ENCODE data around the gene GATAD2B. TPM values are rescaled to one million over a fixed set of nuclear protein-coding genes. Genes with fewer than 3 reads are reported as not detected.
"Not testable (repeated sequence)": the region's sequence is repeated elsewhere in the genome, so short reads cannot be mapped to it uniquely, and the experiment has no call there.

The GATAD2B gene
- total RNA-seq, 1 donor from 2014 or later = 23.9 TPM

- DNase-seq (ENCODE audit: extremely low read depth, low read depth, low spot score) = no peak
These were observed 9.7 kb upstream of the GATAD2B start for GRCh38 chr1:153932156-153933131.

DNA sequence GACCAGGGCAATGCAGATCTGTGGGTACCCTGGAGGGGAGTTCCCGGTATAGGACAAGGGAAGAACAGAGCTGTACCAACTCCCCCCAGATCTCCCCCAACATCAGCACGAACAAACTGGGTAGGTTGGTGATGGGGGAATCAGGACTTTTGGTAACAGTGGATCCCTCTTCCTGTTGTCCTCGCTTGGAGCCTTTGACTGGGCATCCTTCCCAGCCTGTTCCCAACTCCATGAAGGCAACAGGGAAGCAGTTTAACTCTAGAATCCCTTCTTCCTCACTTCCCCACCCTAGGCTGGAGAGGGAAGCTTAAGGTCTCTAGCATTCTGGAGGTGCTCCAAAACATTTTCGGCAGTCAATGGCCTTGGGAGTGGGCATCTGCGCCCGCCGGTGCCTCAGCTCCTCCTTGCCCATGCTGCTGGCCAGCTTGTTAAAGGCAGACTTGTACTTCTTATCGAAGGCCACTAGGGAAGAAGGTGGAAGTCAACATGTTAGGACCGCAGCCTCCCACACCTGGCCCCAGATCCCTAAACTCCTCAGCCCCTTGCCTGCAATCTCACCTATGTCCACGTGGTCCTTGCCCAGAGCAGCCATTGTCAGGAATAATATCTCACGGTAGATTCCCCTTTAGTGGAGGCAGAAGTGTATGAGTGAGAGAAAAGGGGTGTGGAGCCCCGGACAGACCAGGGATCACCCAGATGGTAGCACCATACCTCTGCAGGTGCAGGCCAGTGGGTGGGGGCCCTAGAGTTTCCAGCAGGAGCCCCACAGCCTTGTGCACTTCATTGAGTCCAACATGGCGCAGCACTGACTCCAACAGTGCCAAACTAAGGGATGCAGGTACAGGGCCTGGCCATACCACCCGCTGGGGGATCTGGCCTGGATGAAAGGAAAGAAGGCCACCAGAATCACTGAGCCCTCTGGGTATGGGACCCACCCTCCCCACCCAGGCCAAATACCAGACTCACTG lies 7.5 kb upstream of the GATAD2B start:
- no peak for DNase-seq (ENCODE audit: extremely low read depth, low read depth, low spot score)

DNA sequence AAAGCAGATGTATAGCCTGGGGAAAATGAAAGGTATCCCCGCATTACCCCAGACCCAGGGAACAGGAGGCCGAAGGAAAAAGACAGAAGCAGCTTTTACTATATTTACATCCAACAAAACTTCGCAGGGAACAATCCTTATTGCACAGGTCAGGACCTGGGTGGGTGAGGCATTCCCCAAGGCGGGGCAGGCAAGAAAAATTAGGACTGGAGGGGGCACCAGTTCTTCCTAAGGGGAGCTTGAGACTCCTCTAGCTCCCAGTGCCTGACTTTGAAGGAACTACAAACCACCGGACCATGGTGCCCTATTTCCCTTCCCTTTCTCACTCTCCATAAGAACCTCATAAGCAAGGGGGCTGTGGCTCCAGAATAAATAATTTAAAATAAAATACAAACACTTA lies 6.7 kb upstream of the GATAD2B start:
- no peak for DNase-seq (ENCODE audit: extremely low read depth, low read depth, low spot score)

DNA sequence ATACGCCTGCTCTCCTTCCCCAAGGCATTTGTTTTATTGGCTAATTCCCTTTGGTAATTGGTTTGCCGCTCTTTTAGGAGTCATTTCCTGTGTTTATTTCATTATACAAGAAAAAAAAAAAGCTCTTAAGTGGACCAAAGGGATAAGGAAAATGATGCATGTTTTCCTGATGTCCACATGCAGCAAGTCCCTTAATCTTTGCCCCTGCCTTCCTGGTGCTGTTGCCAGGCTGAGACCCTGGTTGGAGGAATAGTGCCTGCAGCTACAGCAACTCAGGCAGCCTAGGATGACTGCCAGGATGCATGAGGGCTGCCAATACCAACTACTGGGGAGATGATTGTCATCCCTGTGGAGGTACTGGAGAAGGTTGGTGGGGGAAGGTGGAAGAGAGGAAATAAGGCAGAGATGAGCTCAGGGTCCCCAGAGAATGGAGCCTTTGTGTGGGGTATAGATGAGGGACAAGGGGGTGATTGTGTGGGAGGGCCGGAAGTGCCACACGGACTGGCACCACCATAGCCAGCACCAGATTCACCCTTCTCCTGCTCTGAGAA lies 6.1 kb upstream of the GATAD2B start:
- no peak for DNase-seq (ENCODE audit: extremely low read depth, low read depth, low spot score)

GRCh38 chr1:153928245-153928644 lies 5.5 kb upstream of the GATAD2B start:
- DNase-seq (ENCODE audit: extremely low read depth, low read depth, low spot score) = no peak

GRCh38 chr1:153926405-153926804 lies 3.6 kb upstream of the GATAD2B start:
- no peak for DNase-seq (ENCODE audit: extremely low read depth, low read depth, low spot score)

- no peak for DNase-seq (ENCODE audit: extremely low read depth, low read depth, low spot score)
These were observed 448 bp downstream of the GATAD2B start for GRCh38 chr1:153922076-153922971.

DNA sequence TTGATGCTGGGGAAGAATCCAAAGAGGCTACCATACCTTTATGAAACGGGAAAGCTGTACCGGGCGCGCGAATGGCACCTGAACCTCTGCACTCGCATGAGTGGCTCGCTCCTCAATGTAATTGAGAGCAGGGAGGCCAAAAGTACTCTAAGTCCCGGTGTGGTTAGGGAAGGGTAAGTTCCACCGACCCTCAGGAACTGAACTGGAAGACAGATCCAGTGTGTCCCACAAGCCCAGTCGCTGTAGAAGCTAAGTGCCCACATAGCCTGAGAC lies 1.0 kb downstream of the GATAD2B start:
- no peak for DNase-seq (ENCODE audit: extremely low read depth, low read depth, low spot score)

GRCh38 chr1:153921080-153921802 lies 1.5 kb downstream of the GATAD2B start:
- no peak for DNase-seq (ENCODE audit: extremely low read depth, low read depth, low spot score)

- no peak for DNase-seq (ENCODE audit: extremely low read depth, low read depth, low spot score)
These were observed 2.6 kb downstream of the GATAD2B start for GRCh38 chr1:153919876-153920852.

DNA sequence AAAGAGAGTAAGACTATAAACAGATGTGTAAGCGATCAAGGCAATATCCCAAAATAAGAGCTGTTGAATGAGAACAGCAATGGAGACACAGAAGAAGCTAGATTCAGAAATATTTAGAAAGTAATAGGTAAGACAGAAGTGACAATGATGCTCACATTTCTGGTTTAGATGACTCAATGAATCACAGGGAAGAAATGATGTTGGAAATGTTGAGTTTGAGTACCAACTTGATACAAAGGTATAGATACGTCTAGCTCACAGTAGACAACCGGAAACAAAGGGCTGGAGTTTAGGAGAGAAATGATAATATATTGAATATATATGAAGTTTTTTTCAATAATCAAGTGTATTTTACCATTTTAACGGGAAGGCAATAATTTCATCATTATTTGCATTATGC lies 6.5 kb downstream of the GATAD2B start:
- DNase-seq (ENCODE audit: extremely low read depth, low read depth, low spot score) = no peak

DNA sequence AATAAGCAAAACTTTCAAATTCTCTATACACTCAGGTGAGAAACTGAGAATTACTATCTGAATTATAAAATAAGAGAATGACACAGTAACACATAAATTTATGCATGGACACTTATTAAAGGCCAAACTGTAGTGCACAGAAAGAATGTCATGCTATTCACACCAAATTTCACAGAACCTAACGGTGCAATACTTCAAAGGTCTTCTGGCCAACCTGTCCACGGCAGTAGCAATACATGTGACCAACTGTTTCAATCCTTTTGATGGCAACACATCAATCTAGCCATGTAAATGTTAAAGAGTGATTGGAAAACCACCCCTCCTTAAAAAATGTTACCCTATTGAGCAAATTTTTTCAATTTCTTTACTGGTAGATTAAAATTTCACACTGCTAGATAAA lies 10.4 kb downstream of the GATAD2B start:
- no peak for DNase-seq (ENCODE audit: extremely low read depth, low read depth, low spot score)

GRCh38 chr1:153910560-153910959 lies 12.2 kb downstream of the GATAD2B start:
- DNase-seq (ENCODE audit: extremely low read depth, low read depth, low spot score) = not testable (repeated sequence)

- DNase-seq (ENCODE audit: extremely low read depth, low read depth, low spot score) = no peak
These were observed 14.7 kb downstream of the GATAD2B start for GRCh38 chr1:153908071-153908470.

DNA sequence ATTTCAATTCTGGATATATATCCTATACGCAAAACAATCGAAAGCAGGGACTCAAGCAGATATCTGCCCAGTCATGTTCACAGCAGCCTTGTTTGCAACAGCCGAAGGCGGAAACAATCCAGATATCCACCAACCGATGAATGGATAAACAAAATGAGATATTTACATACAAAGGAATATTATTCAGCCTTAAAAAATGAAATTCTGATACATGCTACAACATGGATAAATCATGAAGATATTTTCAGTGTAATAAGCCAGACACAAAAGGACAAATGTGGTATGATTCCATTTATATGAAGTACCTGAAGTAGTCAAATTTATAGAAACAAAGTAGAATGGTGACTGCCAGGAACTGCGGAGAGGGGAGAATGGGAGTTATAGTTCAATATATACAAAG lies 15.6 kb downstream of the GATAD2B start:
- no peak for DNase-seq (ENCODE audit: extremely low read depth, low read depth, low spot score)

DNA sequence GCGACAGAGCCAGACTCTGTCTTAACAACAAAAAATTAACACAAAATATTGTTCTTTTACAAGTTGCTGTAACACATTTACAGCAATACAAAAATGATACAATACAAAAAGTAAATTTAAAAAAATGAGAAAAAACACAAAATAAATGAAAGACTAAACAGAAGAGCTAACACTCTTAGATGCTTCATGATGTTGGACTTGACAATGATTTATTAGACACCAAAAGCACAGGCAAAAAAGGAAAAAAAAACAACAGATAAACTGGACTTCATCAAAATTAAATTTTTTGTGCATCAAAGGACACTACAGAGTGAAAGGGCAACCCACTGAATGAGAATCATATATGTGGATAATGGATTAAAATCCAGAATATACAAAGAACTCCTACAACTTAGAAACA lies 16.4 kb downstream of the GATAD2B start:
- no peak for DNase-seq (ENCODE audit: extremely low read depth, low read depth, low spot score)

DNA sequence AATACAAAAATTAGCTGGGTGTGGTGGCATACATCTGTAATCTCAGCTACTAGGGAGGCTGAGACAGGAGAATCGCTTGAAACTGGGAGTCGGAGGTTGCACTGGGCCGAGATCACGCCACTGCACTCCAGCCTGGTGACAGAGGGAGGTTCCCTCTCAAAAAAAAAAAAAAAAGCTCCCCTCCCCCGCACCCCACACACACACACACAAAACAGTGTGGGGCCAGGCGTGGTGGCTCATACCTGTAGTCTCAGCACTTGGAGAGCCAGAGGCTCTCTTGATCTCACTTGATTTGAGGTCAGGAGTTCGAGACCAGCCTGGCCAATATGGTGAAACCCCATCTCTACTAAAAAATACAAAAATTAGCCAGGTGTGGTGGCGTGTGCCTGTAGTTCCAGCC lies 16.9 kb downstream of the GATAD2B start:
- DNase-seq (ENCODE audit: extremely low read depth, low read depth, low spot score) = not testable (repeated sequence)

GRCh38 chr1:153903841-153904455 lies 18.8 kb downstream of the GATAD2B start:
- DNase-seq (ENCODE audit: extremely low read depth, low read depth, low spot score) = no peak
